ENCODE data around the gene TAP2. TPM values are rescaled to one million over a fixed set of nuclear protein-coding genes. Genes with fewer than 3 reads are reported as not detected.

Gene TAP2
- total and polyA plus RNA-seq, 2 of the 13 experiments (the other 11 are each of a cell fraction or from before 2014, with no cell fraction given) = 10.3 to 17.6 TPM

DNA sequence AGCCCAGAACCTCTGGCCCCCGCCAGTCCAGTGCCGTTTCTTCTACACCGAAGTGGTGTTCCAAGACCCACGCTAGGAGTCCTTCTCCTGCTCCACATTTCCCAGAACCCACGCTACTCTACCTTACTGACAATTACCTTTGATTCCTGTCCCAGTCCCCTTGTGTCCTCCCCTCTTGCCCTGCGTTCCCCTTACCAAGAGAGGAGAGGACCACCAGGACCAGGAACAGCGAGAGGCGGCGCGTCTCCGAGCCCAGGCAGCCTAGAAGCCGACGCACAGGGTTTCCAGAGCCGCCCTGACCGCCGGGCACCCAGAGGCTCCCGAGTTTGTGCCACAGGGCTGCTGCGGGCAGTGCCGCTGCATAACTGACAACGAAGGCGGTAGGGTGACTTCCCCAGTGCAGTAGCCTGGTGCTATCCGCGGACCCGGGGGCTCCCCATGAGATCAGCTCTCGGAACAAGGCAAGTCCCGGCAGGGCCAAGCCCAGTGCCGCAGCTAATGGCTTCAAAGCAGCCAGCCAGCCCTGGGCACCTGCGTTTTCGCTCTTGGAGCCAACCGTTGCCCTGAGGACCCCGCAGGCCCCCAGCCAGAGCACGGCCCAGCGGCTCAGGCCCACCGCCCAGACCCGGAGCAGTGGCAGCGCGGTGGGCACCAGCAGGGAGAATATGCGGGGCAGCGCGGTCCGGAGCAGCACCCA, 14.5 kb upstream of the TAP2 start (continued):
- no peak for TF ChIP-seq ZFP1 (CRISPR knock-in tag; IDR thresholded peaks at IDR 0.05)
- TF ChIP-seq ZNF784 (CRISPR knock-in tag; IDR thresholded peaks at IDR 0.05; ENCODE audit: borderline replicate concordance) = no peak
- no peak for TF ChIP-seq RFX1 (IDR thresholded peaks at IDR 0.05)
- TF ChIP-seq TEAD2 (CRISPR knock-in tag; IDR thresholded peaks at IDR 0.05) = no peak
- no peak for TF ChIP-seq HDAC6 (IDR thresholded peaks at IDR 0.05; ENCODE audit: low read depth, low read length)
- TF ChIP-seq, protein P1, sequence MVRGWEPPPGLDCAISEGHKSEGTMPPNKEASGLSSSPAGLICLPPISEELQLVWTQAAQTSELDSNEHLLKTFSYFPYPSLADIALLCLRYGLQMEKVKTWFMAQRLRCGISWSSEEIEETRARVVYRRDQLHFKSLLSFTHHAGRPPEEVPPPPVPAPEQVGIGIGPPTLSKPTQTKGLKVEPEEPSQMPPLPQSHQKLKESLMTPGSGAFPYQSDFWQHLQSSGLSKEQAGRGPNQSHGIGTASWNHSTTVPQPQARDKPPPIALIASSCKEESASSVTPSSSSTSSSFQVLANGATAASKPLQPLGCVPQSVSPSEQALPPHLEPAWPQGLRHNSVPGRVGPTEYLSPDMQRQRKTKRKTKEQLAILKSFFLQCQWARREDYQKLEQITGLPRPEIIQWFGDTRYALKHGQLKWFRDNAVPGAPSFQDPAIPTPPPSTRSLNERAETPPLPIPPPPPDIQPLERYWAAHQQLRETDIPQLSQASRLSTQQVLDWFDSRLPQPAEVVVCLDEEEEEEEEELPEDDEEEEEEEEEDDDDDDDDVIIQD (CRISPR knock-in tag; IDR thresholded peaks at IDR 0.05; ENCODE audit: low read depth) = no peak
- TF ChIP-seq DMTF1 (CRISPR knock-in tag; IDR thresholded peaks at IDR 0.05) = no peak
- TF ChIP-seq, protein P2, sequence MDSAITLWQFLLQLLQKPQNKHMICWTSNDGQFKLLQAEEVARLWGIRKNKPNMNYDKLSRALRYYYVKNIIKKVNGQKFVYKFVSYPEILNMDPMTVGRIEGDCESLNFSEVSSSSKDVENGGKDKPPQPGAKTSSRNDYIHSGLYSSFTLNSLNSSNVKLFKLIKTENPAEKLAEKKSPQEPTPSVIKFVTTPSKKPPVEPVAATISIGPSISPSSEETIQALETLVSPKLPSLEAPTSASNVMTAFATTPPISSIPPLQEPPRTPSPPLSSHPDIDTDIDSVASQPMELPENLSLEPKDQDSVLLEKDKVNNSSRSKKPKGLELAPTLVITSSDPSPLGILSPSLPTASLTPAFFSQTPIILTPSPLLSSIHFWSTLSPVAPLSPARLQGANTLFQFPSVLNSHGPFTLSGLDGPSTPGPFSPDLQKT (CRISPR knock-in tag; IDR thresholded peaks at IDR 0.05; ENCODE audit: borderline replicate concordance) = no peak
- no peak for TF ChIP-seq KLF11 (CRISPR knock-in tag; IDR thresholded peaks at IDR 0.05)
- no peak for TF ChIP-seq DPF2 (CRISPR knock-in tag; IDR thresholded peaks at IDR 0.05; ENCODE audit: borderline replicate concordance, low read depth)
- no peak for TF ChIP-seq ZNF766 (CRISPR knock-in tag; IDR thresholded peaks at IDR 0.05; ENCODE audit: borderline replicate concordance)
- TF ChIP-seq, protein P3, sequence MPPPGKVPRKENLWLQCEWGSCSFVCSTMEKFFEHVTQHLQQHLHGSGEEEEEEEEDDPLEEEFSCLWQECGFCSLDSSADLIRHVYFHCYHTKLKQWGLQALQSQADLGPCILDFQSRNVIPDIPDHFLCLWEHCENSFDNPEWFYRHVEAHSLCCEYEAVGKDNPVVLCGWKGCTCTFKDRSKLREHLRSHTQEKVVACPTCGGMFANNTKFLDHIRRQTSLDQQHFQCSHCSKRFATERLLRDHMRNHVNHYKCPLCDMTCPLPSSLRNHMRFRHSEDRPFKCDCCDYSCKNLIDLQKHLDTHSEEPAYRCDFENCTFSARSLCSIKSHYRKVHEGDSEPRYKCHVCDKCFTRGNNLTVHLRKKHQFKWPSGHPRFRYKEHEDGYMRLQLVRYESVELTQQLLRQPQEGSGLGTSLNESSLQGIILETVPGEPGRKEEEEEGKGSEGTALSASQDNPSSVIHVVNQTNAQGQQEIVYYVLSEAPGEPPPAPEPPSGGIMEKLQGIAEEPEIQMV (CRISPR knock-in tag; IDR thresholded peaks at IDR 0.05; ENCODE audit: low read depth) = no peak
- no peak for TF ChIP-seq ZNF503 (CRISPR knock-in tag; IDR thresholded peaks at IDR 0.05)
- TF ChIP-seq, protein P4, sequence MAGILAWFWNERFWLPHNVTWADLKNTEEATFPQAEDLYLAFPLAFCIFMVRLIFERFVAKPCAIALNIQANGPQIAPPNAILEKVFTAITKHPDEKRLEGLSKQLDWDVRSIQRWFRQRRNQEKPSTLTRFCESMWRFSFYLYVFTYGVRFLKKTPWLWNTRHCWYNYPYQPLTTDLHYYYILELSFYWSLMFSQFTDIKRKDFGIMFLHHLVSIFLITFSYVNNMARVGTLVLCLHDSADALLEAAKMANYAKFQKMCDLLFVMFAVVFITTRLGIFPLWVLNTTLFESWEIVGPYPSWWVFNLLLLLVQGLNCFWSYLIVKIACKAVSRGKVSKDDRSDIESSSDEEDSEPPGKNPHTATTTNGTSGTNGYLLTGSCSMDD (CRISPR knock-in tag; IDR thresholded peaks at IDR 0.05) = no peak
- no peak for TF ChIP-seq DBP (CRISPR knock-in tag; IDR thresholded peaks at IDR 0.05; ENCODE audit: not compliant biosample characterization)
- TF ChIP-seq TBX2 (CRISPR knock-in tag; IDR thresholded peaks at IDR 0.05; ENCODE audit: borderline replicate concordance) = no peak; the same call in none of the 2 replicates
- no peak for TF ChIP-seq GTF3A (CRISPR knock-in tag; conservative IDR thresholded peaks at IDR 0.05)
- TF ChIP-seq ZSCAN12 (CRISPR knock-in tag; IDR thresholded peaks at IDR 0.05) = no peak
